Activated T-helper 2 cell treated with anti-CD3 and anti-CD28 coated beads, Interferon-gamma antibody, Interleukin-2, Interleukin-4, amounts not matched to agents 10 μg/mL and 5 μg/mL and 100 μg/mL, durations not matched to agents 14 hours and 24 hours and 36 hours (primary cell): Measurements from ENCODE around the gene CRABP1. TPM values are rescaled to one million over a fixed set of nuclear protein-coding genes. Genes with fewer than 3 reads are reported as not detected.

Experiments
- DNase-seq: peaks from one replicate; pipeline ENCODE4 v3.0.0; 2021; ENCODE audit warnings: low spot score
- H3K27ac Mint-ChIP-seq: one replicate; pipeline ENCODE4 v1.8.0; 2021; ENCODE audit warnings: mixed read lengths
- H3K27me3 Mint-ChIP-seq: one replicate; pipeline ENCODE4 v1.8.0; 2021; ENCODE audit warnings: low read depth, mixed read lengths
- H3K36me3 Mint-ChIP-seq: one replicate; pipeline ENCODE4 v1.8.0; 2021; ENCODE audit warnings: low read depth, mixed read lengths
- H3K4me1 Mint-ChIP-seq: one replicate; pipeline ENCODE4 v1.8.0; 2021; ENCODE audit warnings: low read depth, mixed read lengths
- H3K4me3 Mint-ChIP-seq: one replicate; pipeline ENCODE4 v1.8.0; 2021; ENCODE audit warnings: low read depth, mild to moderate bottlenecking, moderate library complexity, mixed read lengths
- H3K9me3 Mint-ChIP-seq: one replicate; pipeline ENCODE4 v1.8.0; 2021; ENCODE audit warnings: mixed read lengths
- intact Hi-C: fragments of 100-400 bp; cut with micrococcal nuclease; formaldehyde crosslinking; loops from one replicate; pipeline ENCODE4 v1.15.1; 2023
- total RNA-seq: library from RNA; stranded (reverse); gene quantifications from 2 replicates; pipeline ENCODE4 v1.2.3, GENCODE V29; 2022

The CRABP1 gene
- total RNA-seq, 1 donor from 2014 or later = 0.57 TPM

GRCh38 chr15:78308422-78309032 lies 31.6 kb upstream of the CRABP1 start:
- Mint-ChIP-seq H3K4me1 (no peaks in the 10 kb centered on the region), H3K9me3 (no peaks in the 10 kb centered on the region), H3K4me3 (no peak overlapping the region), H3K27ac (no peak overlapping the region), H3K36me3 (no peaks in the 10 kb centered on the region), H3K27me3 (no peaks in the 10 kb centered on the region)
- intact Hi-C loops = loop anchor here (2.0 kb wide), 2 partner anchors 114 to 402 kb away; no protein-coding TSS in a partner anchor
- peak; percentile 47 for DNase-seq

GRCh38 chr15:78311292-78311691 lies 28.9 kb upstream of the CRABP1 start:
- Mint-ChIP-seq H3K36me3 (no peaks in the 10 kb centered on the region), H3K27me3 (no peaks in the 10 kb centered on the region), H3K9me3 (no peaks in the 10 kb centered on the region), H3K27ac (no peak overlapping the region), H3K4me3 (no peak overlapping the region), H3K4me1 (no peaks in the 10 kb centered on the region)
- intact Hi-C loops = loop anchor here (10.0 kb wide), 1 partner anchor 174 kb away; no protein-coding TSS in a partner anchor
- no peak for DNase-seq

GRCh38 chr15:78312536-78312935 lies 27.6 kb upstream of the CRABP1 start:
- Mint-ChIP-seq H3K27me3 (no peaks in the 10 kb centered on the region), H3K4me1 (no peaks in the 10 kb centered on the region), H3K4me3 (no peak overlapping the region), H3K27ac (no peak overlapping the region), H3K9me3 (no peaks in the 10 kb centered on the region), H3K36me3 (no peaks in the 10 kb centered on the region)
- intact Hi-C loops = loop anchor here (10.0 kb wide), 1 partner anchor 172 kb away; no protein-coding TSS in a partner anchor
- no peak for DNase-seq

- H3K4me3 Mint-ChIP-seq = no peak overlapping the region
- intact Hi-C loops = loop anchor here (10.0 kb wide), 1 partner anchor 172 kb away; no protein-coding TSS in a partner anchor
Observed at GRCh38 chr15:78312957-78313356, 27.2 kb upstream of the CRABP1 start.

GRCh38 chr15:78313383-78313782 lies 26.8 kb upstream of the CRABP1 start:
- no peaks in the 10 kb centered on the region for H3K9me3 Mint-ChIP-seq
- intact Hi-C loops = loop anchor here (10.0 kb wide), 1 partner anchor 171 kb away; no protein-coding TSS in a partner anchor
- H3K4me1 Mint-ChIP-seq = no peaks in the 10 kb centered on the region
- H3K27me3 Mint-ChIP-seq = peaks cover 2% of the 10 kb centered on the region
- no peak for DNase-seq
- no peak overlapping the region for H3K27ac Mint-ChIP-seq
- H3K4me3 Mint-ChIP-seq = no peak overlapping the region
- H3K36me3 Mint-ChIP-seq = no peaks in the 10 kb centered on the region

More at GRCh38 chr15:78312957-78313356, 27.2 kb upstream of the CRABP1 start:
- Mint-ChIP-seq H3K27me3 (no peaks in the 10 kb centered on the region), H3K36me3 (no peaks in the 10 kb centered on the region), H3K9me3 (no peaks in the 10 kb centered on the region), H3K4me1 (no peaks in the 10 kb centered on the region), H3K27ac (no peak overlapping the region)
- no peak for DNase-seq

GRCh38 chr15:78314181-78314581 lies 26.0 kb upstream of the CRABP1 start:
- intact Hi-C loops = loop anchor here (10.0 kb wide), 1 partner anchor 171 kb away; no protein-coding TSS in a partner anchor
- Mint-ChIP-seq H3K4me3 (no peak overlapping the region), H3K36me3 (no peaks in the 10 kb centered on the region)

GRCh38 chr15:78315686-78316282 lies 24.4 kb upstream of the CRABP1 start:
- no peaks in the 10 kb centered on the region for H3K4me1 Mint-ChIP-seq
- no peaks in the 10 kb centered on the region for H3K36me3 Mint-ChIP-seq
- H3K27me3 Mint-ChIP-seq = peaks cover 2% of the 10 kb centered on the region
- no peak overlapping the region for H3K27ac Mint-ChIP-seq
- intact Hi-C loops = loop anchor here (10.0 kb wide), 1 partner anchor 169 kb away; no protein-coding TSS in a partner anchor
- H3K9me3 Mint-ChIP-seq = no peaks in the 10 kb centered on the region
- H3K4me3 Mint-ChIP-seq = no peak overlapping the region
- no peak for DNase-seq

More at GRCh38 chr15:78314181-78314581, 26.0 kb upstream of the CRABP1 start:
- no peak overlapping the region for H3K27ac Mint-ChIP-seq
- peaks cover 2% of the 10 kb centered on the region for H3K27me3 Mint-ChIP-seq
- H3K9me3 Mint-ChIP-seq = no peaks in the 10 kb centered on the region
- no peak for DNase-seq
- no peaks in the 10 kb centered on the region for H3K4me1 Mint-ChIP-seq

GRCh38 chr15:78316283-78317083 lies 23.7 kb upstream of the CRABP1 start:
- Mint-ChIP-seq H3K27me3 (peaks cover 2% of the 10 kb centered on the region), H3K36me3 (no peaks in the 10 kb centered on the region), H3K4me3 (no peak overlapping the region), H3K27ac (no peak overlapping the region), H3K9me3 (no peaks in the 10 kb centered on the region), H3K4me1 (no peaks in the 10 kb centered on the region)
- DNase-seq = no peak
- intact Hi-C loops = loop anchor here (10.0 kb wide), 1 partner anchor 168 kb away; no protein-coding TSS in a partner anchor

GRCh38 chr15:78317145-78317836 lies 22.9 kb upstream of the CRABP1 start:
- no peaks in the 10 kb centered on the region for H3K4me1 Mint-ChIP-seq
- peaks cover 2% of the 10 kb centered on the region for H3K27me3 Mint-ChIP-seq
- H3K9me3 Mint-ChIP-seq = no peaks in the 10 kb centered on the region
- no peak for DNase-seq
- H3K4me3 Mint-ChIP-seq = no peak overlapping the region
- intact Hi-C loops = loop anchor here (10.0 kb wide), 1 partner anchor 168 kb away; no protein-coding TSS in a partner anchor
- no peaks in the 10 kb centered on the region for H3K36me3 Mint-ChIP-seq
- H3K27ac Mint-ChIP-seq = no peak overlapping the region

- no peaks in the 10 kb centered on the region for H3K4me1 Mint-ChIP-seq
- peaks cover 2% of the 10 kb centered on the region for H3K27me3 Mint-ChIP-seq
- H3K9me3 Mint-ChIP-seq = no peaks in the 10 kb centered on the region
- DNase-seq = no peak
- H3K27ac Mint-ChIP-seq = no peak overlapping the region
- H3K4me3 Mint-ChIP-seq = no peak overlapping the region
- intact Hi-C loops = loop anchor here (10.0 kb wide), 1 partner anchor 165 kb away; no protein-coding TSS in a partner anchor
- no peaks in the 10 kb centered on the region for H3K36me3 Mint-ChIP-seq
Observed at GRCh38 chr15:78319588-78319987, 20.6 kb upstream of the CRABP1 start.

- H3K36me3 Mint-ChIP-seq = no peaks in the 10 kb centered on the region
- intact Hi-C loops = no loop called here
- DNase-seq = no peak
- no peak overlapping the region for H3K27ac Mint-ChIP-seq
- no peaks in the 10 kb centered on the region for H3K4me1 Mint-ChIP-seq
- no peak overlapping the region for H3K4me3 Mint-ChIP-seq
- no peaks in the 10 kb centered on the region for H3K9me3 Mint-ChIP-seq
- H3K27me3 Mint-ChIP-seq = peaks cover 4% of the 10 kb centered on the region
Observed at GRCh38 chr15:78320183-78320582, 20.0 kb upstream of the CRABP1 start.

GRCh38 chr15:78321041-78321570 lies 19.0 kb upstream of the CRABP1 start:
- H3K27ac Mint-ChIP-seq = no peak overlapping the region
- H3K27me3 Mint-ChIP-seq = peaks cover 4% of the 10 kb centered on the region
- no peak for DNase-seq
- no peaks in the 10 kb centered on the region for H3K36me3 Mint-ChIP-seq
- H3K4me1 Mint-ChIP-seq = no peaks in the 10 kb centered on the region
- no peaks in the 10 kb centered on the region for H3K9me3 Mint-ChIP-seq
- intact Hi-C loops = no loop called here
- no peak overlapping the region for H3K4me3 Mint-ChIP-seq
